ENCODE data around the gene PSMD13. TPM values are rescaled to one million over a fixed set of nuclear protein-coding genes. Genes with fewer than 3 reads are reported as not detected.
"Not testable (repeated sequence)": the region's sequence is repeated elsewhere in the genome, so short reads cannot be mapped to it uniquely, and the experiment has no call there.

PSMD13 gene
- total RNA-seq, 1 donor from 2014 or later: 104 TPM

GRCh38 chr11:216081-216974 lies 20.4 kb upstream of the PSMD13 start:
- Histone ChIP-seq H3K36me3 (ENCODE audit: control insufficient read depth in 3 of 3, insufficient read depth in 3 of 3, low read length in 3 of 3) (peaks cover 45 to 67% (median 62%) of the 10 kb centered on the region in 3 donors), H3K4me3 (ENCODE audit: low read length in 3 of 3) (no peak overlapping the region), H3K27ac (ENCODE audit: low read depth, low read length) (no peak overlapping the region), H3K9me3 (ENCODE audit: control insufficient read depth in 3 of 3, low read length in 3 of 3) (no peaks in the 10 kb centered on the region), H3K9ac (ENCODE audit: low read depth in 1 of 3, low read length in 3 of 3) (no peak overlapping the region), H3K4me1 (ENCODE audit: control insufficient read depth in 3 of 3, insufficient read depth in 3 of 3, low read length in 3 of 3) (peaks cover 0 to under 1% (median 0%) of the 10 kb centered on the region in 3 donors), H3K27me3 (ENCODE audit: control insufficient read depth in 3 of 3, insufficient read depth in 3 of 3, low read length in 3 of 3) (no peaks in the 10 kb centered on the region)

- no peaks in the 10 kb centered on the region for H3K4me1 ChIP-seq (ENCODE audit: control insufficient read depth in 3 of 3, insufficient read depth in 3 of 3, low read length in 3 of 3)
Measured at GRCh38 chr11:217704-218103, 19.1 kb upstream of the PSMD13 start.

GRCh38 chr11:218815-219593 lies 17.8 kb upstream of the PSMD13 start:
- no peaks in the 10 kb centered on the region for H3K4me1 ChIP-seq (ENCODE audit: control insufficient read depth in 3 of 3, insufficient read depth in 3 of 3, low read length in 3 of 3)
- H3K9ac ChIP-seq (ENCODE audit: low read depth in 1 of 3, low read length in 3 of 3): no peak overlapping the region
- H3K4me3 ChIP-seq (ENCODE audit: low read length in 3 of 3): no peak overlapping the region
- no peaks in the 10 kb centered on the region for H3K27me3 ChIP-seq (ENCODE audit: control insufficient read depth in 3 of 3, insufficient read depth in 3 of 3, low read length in 3 of 3)
- H3K27ac ChIP-seq (ENCODE audit: low read depth, low read length): no peak overlapping the region
- no peaks in the 10 kb centered on the region for H3K9me3 ChIP-seq (ENCODE audit: control insufficient read depth in 3 of 3, low read length in 3 of 3)
- H3K36me3 ChIP-seq (ENCODE audit: control insufficient read depth in 3 of 3, insufficient read depth in 3 of 3, low read length in 3 of 3): peaks cover 29 to 58% (median 51%) of the 10 kb centered on the region in 3 donors

More at GRCh38 chr11:217704-218103, 19.1 kb upstream of the PSMD13 start:
- peaks cover 40 to 64% (median 62%) of the 10 kb centered on the region in 3 donors for H3K36me3 ChIP-seq (ENCODE audit: control insufficient read depth in 3 of 3, insufficient read depth in 3 of 3, low read length in 3 of 3)
- no peaks in the 10 kb centered on the region for H3K27me3 ChIP-seq (ENCODE audit: control insufficient read depth in 3 of 3, insufficient read depth in 3 of 3, low read length in 3 of 3)
- no peak overlapping the region for H3K9ac ChIP-seq (ENCODE audit: low read depth in 1 of 3, low read length in 3 of 3)
- H3K4me3 ChIP-seq (ENCODE audit: low read length in 3 of 3): no peak overlapping the region
- H3K9me3 ChIP-seq (ENCODE audit: control insufficient read depth in 3 of 3, low read length in 3 of 3): no peaks in the 10 kb centered on the region
- no peak overlapping the region for H3K27ac ChIP-seq (ENCODE audit: low read depth, low read length)

GRCh38 chr11:220641-221215 lies 16.0 kb upstream of the PSMD13 start:
- not testable (repeated sequence) for H3K27ac ChIP-seq (ENCODE audit: low read depth, low read length); H3K9me3 ChIP-seq (ENCODE audit: control insufficient read depth in 3 of 3, low read length in 3 of 3); H3K27me3 ChIP-seq (ENCODE audit: control insufficient read depth in 3 of 3, insufficient read depth in 3 of 3, low read length in 3 of 3); H3K4me1 ChIP-seq (ENCODE audit: control insufficient read depth in 3 of 3, insufficient read depth in 3 of 3, low read length in 3 of 3); H3K4me3 ChIP-seq (ENCODE audit: low read length in 3 of 3); H3K9ac ChIP-seq (ENCODE audit: low read depth in 1 of 3, low read length in 3 of 3)
- peaks cover 15 to 47% (median 42%) of the 10 kb centered on the region in 3 donors for H3K36me3 ChIP-seq (ENCODE audit: control insufficient read depth in 3 of 3, insufficient read depth in 3 of 3, low read length in 3 of 3)

DNA sequence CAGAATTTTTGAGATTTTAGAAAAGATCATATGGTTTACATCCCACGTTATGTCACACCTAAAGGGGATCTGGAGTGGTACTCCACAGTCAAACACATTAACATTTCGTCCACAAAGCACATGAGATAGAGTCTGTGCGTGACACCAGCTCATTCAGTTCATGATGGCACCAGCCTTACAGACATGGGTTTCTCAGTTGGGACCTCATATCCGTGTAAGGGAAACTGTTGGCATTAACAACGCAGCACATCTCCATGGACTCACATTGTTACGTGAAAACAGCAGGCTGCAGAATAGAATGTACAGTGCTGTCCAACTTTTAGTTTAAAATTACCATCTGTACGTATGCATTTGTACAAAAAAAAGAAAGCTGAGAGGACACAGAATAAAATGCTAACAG lies 15.2 kb upstream of the PSMD13 start:
- Histone ChIP-seq H3K4me3 (ENCODE audit: low read length in 3 of 3) (no peak overlapping the region), H3K9ac (ENCODE audit: low read depth in 1 of 3, low read length in 3 of 3) (no peak overlapping the region), H3K27ac (ENCODE audit: low read depth, low read length) (no peak overlapping the region), H3K4me1 (ENCODE audit: control insufficient read depth in 3 of 3, insufficient read depth in 3 of 3, low read length in 3 of 3) (peaks cover 0 to 7% (median 5%) of the 10 kb centered on the region in 3 donors), H3K9me3 (ENCODE audit: control insufficient read depth in 3 of 3, low read length in 3 of 3) (no peaks in the 10 kb centered on the region), H3K36me3 (ENCODE audit: control insufficient read depth in 3 of 3, insufficient read depth in 3 of 3, low read length in 3 of 3) (peaks cover 11 to 40% (median 35%) of the 10 kb centered on the region in 3 donors), H3K27me3 (ENCODE audit: control insufficient read depth in 3 of 3, insufficient read depth in 3 of 3, low read length in 3 of 3) (no peaks in the 10 kb centered on the region)

DNA sequence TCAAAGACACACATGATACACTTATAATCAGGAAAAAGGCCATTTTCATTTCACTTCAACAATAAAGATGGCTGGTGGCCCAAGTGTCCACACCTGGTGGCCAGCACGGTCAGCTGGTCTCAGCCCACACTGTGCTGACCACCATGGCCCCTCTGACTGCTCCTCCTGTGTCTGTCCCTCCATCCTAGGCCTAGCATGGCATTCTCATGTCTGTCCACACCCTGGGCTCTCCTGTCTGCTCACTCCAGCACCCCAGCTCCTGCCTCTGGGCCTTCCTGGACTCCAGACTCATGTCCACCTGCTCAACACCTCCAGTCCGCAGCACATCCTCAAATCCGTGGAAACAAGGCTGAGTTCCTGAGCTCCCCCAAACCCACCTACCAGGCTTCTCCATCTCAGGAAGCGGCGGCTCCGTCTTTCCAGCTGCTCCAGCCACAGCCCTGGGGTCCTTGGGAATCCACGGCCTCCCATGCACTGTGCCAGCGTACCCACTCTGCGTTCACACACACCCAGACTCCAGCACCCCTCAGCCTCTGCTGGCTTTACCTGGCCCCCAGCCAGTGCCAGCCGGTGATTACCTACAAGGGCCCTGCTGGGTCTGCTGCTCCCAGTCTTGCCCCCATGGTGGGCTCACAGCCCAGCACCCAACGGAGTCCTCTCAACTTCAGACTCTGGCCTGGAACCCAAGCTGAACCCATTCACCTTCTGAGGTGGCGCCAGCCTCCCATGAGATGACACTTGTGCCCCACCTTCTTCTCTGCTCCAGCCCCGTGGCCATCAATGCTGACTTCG lies 14.6 kb upstream of the PSMD13 start:
- no peaks in the 10 kb centered on the region for H3K9me3 ChIP-seq (ENCODE audit: control insufficient read depth in 3 of 3, low read length in 3 of 3)
- no peaks in the 10 kb centered on the region for H3K27me3 ChIP-seq (ENCODE audit: control insufficient read depth in 3 of 3, insufficient read depth in 3 of 3, low read length in 3 of 3)
- H3K9ac ChIP-seq (ENCODE audit: low read depth in 1 of 3, low read length in 3 of 3): peak overlapping the region in 1 of 3 donors; percentile 25
- peaks cover 0 to 7% (median 5%) of the 10 kb centered on the region in 3 donors for H3K4me1 ChIP-seq (ENCODE audit: control insufficient read depth in 3 of 3, insufficient read depth in 3 of 3, low read length in 3 of 3)
- no peak overlapping the region for H3K27ac ChIP-seq (ENCODE audit: low read depth, low read length)
- no peak overlapping the region for H3K4me3 ChIP-seq (ENCODE audit: low read length in 3 of 3)
- H3K36me3 ChIP-seq (ENCODE audit: control insufficient read depth in 3 of 3, insufficient read depth in 3 of 3, low read length in 3 of 3): peaks cover 11 to 38% (median 32%) of the 10 kb centered on the region in 3 donors

DNA sequence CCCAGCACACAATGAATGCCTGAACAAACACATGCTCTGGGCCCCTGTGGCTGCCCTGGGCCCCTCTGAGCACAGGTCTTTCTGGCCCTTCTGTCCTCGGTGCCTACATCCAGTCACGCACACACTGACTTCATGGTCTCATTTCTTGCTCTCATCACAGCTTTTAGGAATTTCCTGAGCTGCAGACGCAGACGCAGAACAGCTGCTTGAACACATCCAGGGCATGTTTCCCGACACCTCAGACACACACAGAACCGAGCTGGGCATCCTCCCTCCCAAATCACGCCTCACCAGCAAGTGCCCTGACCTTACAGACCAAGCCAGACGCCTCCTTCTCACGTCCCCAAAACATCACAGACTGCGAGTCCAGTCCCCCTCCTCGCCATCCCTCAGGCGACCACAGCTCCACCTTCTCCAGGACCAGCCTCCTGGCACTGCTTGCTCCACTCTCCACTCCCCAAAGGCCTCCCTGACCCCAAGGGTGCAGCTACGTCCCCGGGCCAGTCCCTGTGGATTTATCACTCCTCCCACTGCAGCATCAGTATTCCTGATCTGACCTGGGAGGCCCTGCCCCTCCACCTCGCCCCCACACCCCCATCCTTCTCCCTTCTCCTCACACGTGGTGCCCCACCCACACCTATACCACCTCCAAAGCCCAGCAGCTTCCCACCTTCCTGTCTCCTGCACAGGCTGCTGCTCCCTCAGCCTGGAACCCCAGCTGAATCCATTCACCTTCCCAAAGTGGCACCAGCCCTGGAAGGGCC lies 13.6 kb upstream of the PSMD13 start:
- H3K27me3 ChIP-seq (ENCODE audit: control insufficient read depth in 3 of 3, insufficient read depth in 3 of 3, low read length in 3 of 3): no peaks in the 10 kb centered on the region
- no peak overlapping the region for H3K27ac ChIP-seq (ENCODE audit: low read depth, low read length)
- H3K4me3 ChIP-seq (ENCODE audit: low read length in 3 of 3): no peak overlapping the region
- no peaks in the 10 kb centered on the region for H3K9me3 ChIP-seq (ENCODE audit: control insufficient read depth in 3 of 3, low read length in 3 of 3)
- peaks cover 11 to 32% (median 25%) of the 10 kb centered on the region in 3 donors for H3K36me3 ChIP-seq (ENCODE audit: control insufficient read depth in 3 of 3, insufficient read depth in 3 of 3, low read length in 3 of 3)
- no peak overlapping the region for H3K9ac ChIP-seq (ENCODE audit: low read depth in 1 of 3, low read length in 3 of 3)
- peaks cover 0 to 7% (median 5%) of the 10 kb centered on the region in 3 donors for H3K4me1 ChIP-seq (ENCODE audit: control insufficient read depth in 3 of 3, insufficient read depth in 3 of 3, low read length in 3 of 3)

GRCh38 chr11:223884-224283 lies 12.9 kb upstream of the PSMD13 start:
- Histone ChIP-seq H3K27me3 (ENCODE audit: control insufficient read depth in 3 of 3, insufficient read depth in 3 of 3, low read length in 3 of 3) (no peaks in the 10 kb centered on the region), H3K9me3 (ENCODE audit: control insufficient read depth in 3 of 3, low read length in 3 of 3) (no peaks in the 10 kb centered on the region), H3K27ac (ENCODE audit: low read depth, low read length) (no peak overlapping the region), H3K4me1 (ENCODE audit: control insufficient read depth in 3 of 3, insufficient read depth in 3 of 3, low read length in 3 of 3) (peaks cover 0 to 7% (median 5%) of the 10 kb centered on the region in 3 donors), H3K36me3 (ENCODE audit: control insufficient read depth in 3 of 3, insufficient read depth in 3 of 3, low read length in 3 of 3) (peaks cover 11 to 27% (median 18%) of the 10 kb centered on the region in 3 donors), H3K9ac (ENCODE audit: low read depth in 1 of 3, low read length in 3 of 3) (no peak overlapping the region), H3K4me3 (ENCODE audit: low read length in 3 of 3) (no peak overlapping the region)

- H3K4me3 ChIP-seq (ENCODE audit: low read length in 3 of 3): no peak overlapping the region
- no peak overlapping the region for H3K9ac ChIP-seq (ENCODE audit: low read depth in 1 of 3, low read length in 3 of 3)
- H3K4me1 ChIP-seq (ENCODE audit: control insufficient read depth in 3 of 3, insufficient read depth in 3 of 3, low read length in 3 of 3): peaks cover 0 to 7% (median 5%) of the 10 kb centered on the region in 3 donors
- H3K36me3 ChIP-seq (ENCODE audit: control insufficient read depth in 3 of 3, insufficient read depth in 3 of 3, low read length in 3 of 3): peaks cover 11 to 23% (median 15%) of the 10 kb centered on the region in 3 donors
- no peaks in the 10 kb centered on the region for H3K9me3 ChIP-seq (ENCODE audit: control insufficient read depth in 3 of 3, low read length in 3 of 3)
- no peaks in the 10 kb centered on the region for H3K27me3 ChIP-seq (ENCODE audit: control insufficient read depth in 3 of 3, insufficient read depth in 3 of 3, low read length in 3 of 3)
- H3K27ac ChIP-seq (ENCODE audit: low read depth, low read length): no peak overlapping the region
Measured at GRCh38 chr11:224424-224823, 12.4 kb upstream of the PSMD13 start.

Measured in skeletal muscle tissue (tissue), 4 donors.